Measurements from ENCODE around the gene ACOX3.

The ACOX3 gene

GRCh38 chr4:8373973-8374545, 66.5 kb downstream of the ACOX3 start:
- H3K36me3 Mint-ChIP-seq: no peaks in the 10 kb centered on the region
- no peak overlapping the region for H3K4me3 Mint-ChIP-seq
- H3K4me1 Mint-ChIP-seq (ENCODE audit: low read depth): no peaks in the 10 kb centered on the region
- no peaks in the 10 kb centered on the region for H3K27me3 Mint-ChIP-seq
- H3K9me3 Mint-ChIP-seq (ENCODE audit: low read depth): no peaks in the 10 kb centered on the region
- H3K27ac Mint-ChIP-seq: no peak overlapping the region

GRCh38 chr4:8373270-8373972, 67.1 kb downstream of the ACOX3 start:
- H3K4me1 Mint-ChIP-seq (ENCODE audit: low read depth): no peaks in the 10 kb centered on the region

GRCh38 chr4:8372506-8372905, 68.0 kb downstream of the ACOX3 start:
- H3K36me3 Mint-ChIP-seq: no peaks in the 10 kb centered on the region
- no peak overlapping the region for H3K27ac Mint-ChIP-seq
- no peaks in the 10 kb centered on the region for H3K4me1 Mint-ChIP-seq (ENCODE audit: low read depth)
- H3K27me3 Mint-ChIP-seq: no peaks in the 10 kb centered on the region
- H3K4me3 Mint-ChIP-seq: no peak overlapping the region
- H3K9me3 Mint-ChIP-seq (ENCODE audit: low read depth): no peaks in the 10 kb centered on the region

More at GRCh38 chr4:8373270-8373972, 67.1 kb downstream of the ACOX3 start:
- H3K27me3 Mint-ChIP-seq: no peaks in the 10 kb centered on the region
- H3K9me3 Mint-ChIP-seq (ENCODE audit: low read depth): no peaks in the 10 kb centered on the region
- H3K27ac Mint-ChIP-seq: no peak overlapping the region
- no peaks in the 10 kb centered on the region for H3K36me3 Mint-ChIP-seq
- H3K4me3 Mint-ChIP-seq: no peak overlapping the region

GRCh38 chr4:8371596-8371995, 68.9 kb downstream of the ACOX3 start:
- H3K9me3 Mint-ChIP-seq (ENCODE audit: low read depth): no peaks in the 10 kb centered on the region
- H3K4me1 Mint-ChIP-seq (ENCODE audit: low read depth): no peaks in the 10 kb centered on the region
- H3K36me3 Mint-ChIP-seq: peaks cover under 1% of the 10 kb centered on the region
- H3K27ac Mint-ChIP-seq: no peak overlapping the region
- no peaks in the 10 kb centered on the region for H3K27me3 Mint-ChIP-seq
- no peak overlapping the region for H3K4me3 Mint-ChIP-seq

GRCh38 chr4:8370835-8371595, 69.5 kb downstream of the ACOX3 start:
- H3K4me3 Mint-ChIP-seq: no peak overlapping the region
- H3K27ac Mint-ChIP-seq: no peak overlapping the region
- peaks cover 5% of the 10 kb centered on the region for H3K36me3 Mint-ChIP-seq
- no peaks in the 10 kb centered on the region for H3K4me1 Mint-ChIP-seq (ENCODE audit: low read depth)
- no peaks in the 10 kb centered on the region for H3K9me3 Mint-ChIP-seq (ENCODE audit: low read depth)
- no peaks in the 10 kb centered on the region for H3K27me3 Mint-ChIP-seq

- no peaks in the 10 kb centered on the region for H3K27me3 Mint-ChIP-seq
- no peak overlapping the region for H3K27ac Mint-ChIP-seq
- peaks cover 5% of the 10 kb centered on the region for H3K36me3 Mint-ChIP-seq
- no peaks in the 10 kb centered on the region for H3K4me1 Mint-ChIP-seq (ENCODE audit: low read depth)
- no peak overlapping the region for H3K4me3 Mint-ChIP-seq
- no peaks in the 10 kb centered on the region for H3K9me3 Mint-ChIP-seq (ENCODE audit: low read depth)
Measured at GRCh38 chr4:8370106-8370787, 70.3 kb downstream of the ACOX3 start.

- no peaks in the 10 kb centered on the region for H3K9me3 Mint-ChIP-seq (ENCODE audit: low read depth)
- H3K27ac Mint-ChIP-seq: no peak overlapping the region
- peaks cover 5% of the 10 kb centered on the region for H3K36me3 Mint-ChIP-seq
- no peaks in the 10 kb centered on the region for H3K4me1 Mint-ChIP-seq (ENCODE audit: low read depth)
- H3K4me3 Mint-ChIP-seq: no peak overlapping the region
- no peaks in the 10 kb centered on the region for H3K27me3 Mint-ChIP-seq
Measured at GRCh38 chr4:8369426-8370105, 71.0 kb downstream of the ACOX3 start.

- H3K36me3 Mint-ChIP-seq: peaks cover 9% of the 10 kb centered on the region
- no peak overlapping the region for H3K4me3 Mint-ChIP-seq
- H3K9me3 Mint-ChIP-seq (ENCODE audit: low read depth): no peaks in the 10 kb centered on the region
- no peaks in the 10 kb centered on the region for H3K27me3 Mint-ChIP-seq
- no peaks in the 10 kb centered on the region for H3K4me1 Mint-ChIP-seq (ENCODE audit: low read depth)
- H3K27ac Mint-ChIP-seq: no peak overlapping the region
Measured at GRCh38 chr4:8368998-8369397, 71.5 kb downstream of the ACOX3 start.

- no peaks in the 10 kb centered on the region for H3K4me1 Mint-ChIP-seq (ENCODE audit: low read depth)
- no peak overlapping the region for H3K27ac Mint-ChIP-seq
- no peak overlapping the region for H3K4me3 Mint-ChIP-seq
- peaks cover 13% of the 10 kb centered on the region for H3K36me3 Mint-ChIP-seq
- no peaks in the 10 kb centered on the region for H3K27me3 Mint-ChIP-seq
- H3K9me3 Mint-ChIP-seq (ENCODE audit: low read depth): peaks cover 4% of the 10 kb centered on the region
Measured at GRCh38 chr4:8368061-8368481, 72.5 kb downstream of the ACOX3 start.

GRCh38 chr4:8366601-8367000, 73.9 kb downstream of the ACOX3 start:
- H3K4me1 Mint-ChIP-seq (ENCODE audit: low read depth): no peaks in the 10 kb centered on the region
- peaks cover 16% of the 10 kb centered on the region for H3K36me3 Mint-ChIP-seq
- H3K9me3 Mint-ChIP-seq (ENCODE audit: low read depth): peaks cover 9% of the 10 kb centered on the region
- no peak overlapping the region for H3K4me3 Mint-ChIP-seq
- H3K27ac Mint-ChIP-seq: no peak overlapping the region
- no peaks in the 10 kb centered on the region for H3K27me3 Mint-ChIP-seq

- Mint-ChIP-seq H3K4me3 (no peak overlapping the region), H3K27ac (no peak overlapping the region), H3K9me3 (ENCODE audit: low read depth) (peaks cover 9% of the 10 kb centered on the region), H3K4me1 (ENCODE audit: low read depth) (no peaks in the 10 kb centered on the region), H3K36me3 (peaks cover 16% of the 10 kb centered on the region), H3K27me3 (no peaks in the 10 kb centered on the region)
Measured at GRCh38 chr4:8365951-8366350, 74.6 kb downstream of the ACOX3 start.

GRCh38 chr4:8365353-8365752, 75.2 kb downstream of the ACOX3 start:
- Mint-ChIP-seq H3K27me3 (no peaks in the 10 kb centered on the region), H3K27ac (no peak overlapping the region)

GRCh38 chr4:8364848-8365350, 75.6 kb downstream of the ACOX3 start:
- no peaks in the 10 kb centered on the region for H3K27me3 Mint-ChIP-seq
- H3K36me3 Mint-ChIP-seq: peaks cover 16% of the 10 kb centered on the region
- no peak overlapping the region for H3K27ac Mint-ChIP-seq
- H3K4me3 Mint-ChIP-seq: no peak overlapping the region
- H3K9me3 Mint-ChIP-seq (ENCODE audit: low read depth): peaks cover 9% of the 10 kb centered on the region
- H3K4me1 Mint-ChIP-seq (ENCODE audit: low read depth): no peaks in the 10 kb centered on the region

More at GRCh38 chr4:8365353-8365752, 75.2 kb downstream of the ACOX3 start:
- peaks cover 16% of the 10 kb centered on the region for H3K36me3 Mint-ChIP-seq
- H3K9me3 Mint-ChIP-seq (ENCODE audit: low read depth): peaks cover 9% of the 10 kb centered on the region
- no peak overlapping the region for H3K4me3 Mint-ChIP-seq
- no peaks in the 10 kb centered on the region for H3K4me1 Mint-ChIP-seq (ENCODE audit: low read depth)

GRCh38 chr4:8364141-8364540, 76.4 kb downstream of the ACOX3 start:
- Mint-ChIP-seq H3K4me3 (no peak overlapping the region), H3K4me1 (ENCODE audit: low read depth) (no peaks in the 10 kb centered on the region), H3K27me3 (no peaks in the 10 kb centered on the region), H3K27ac (no peak overlapping the region), H3K36me3 (peaks cover 16% of the 10 kb centered on the region), H3K9me3 (ENCODE audit: low read depth) (peaks cover 9% of the 10 kb centered on the region)
